ENCODE results near the gene NET1.
"Not testable (repeated sequence)": the region's sequence is repeated elsewhere in the genome, so short reads cannot be mapped to it uniquely, and the experiment has no call there.

Gene NET1, protein sequence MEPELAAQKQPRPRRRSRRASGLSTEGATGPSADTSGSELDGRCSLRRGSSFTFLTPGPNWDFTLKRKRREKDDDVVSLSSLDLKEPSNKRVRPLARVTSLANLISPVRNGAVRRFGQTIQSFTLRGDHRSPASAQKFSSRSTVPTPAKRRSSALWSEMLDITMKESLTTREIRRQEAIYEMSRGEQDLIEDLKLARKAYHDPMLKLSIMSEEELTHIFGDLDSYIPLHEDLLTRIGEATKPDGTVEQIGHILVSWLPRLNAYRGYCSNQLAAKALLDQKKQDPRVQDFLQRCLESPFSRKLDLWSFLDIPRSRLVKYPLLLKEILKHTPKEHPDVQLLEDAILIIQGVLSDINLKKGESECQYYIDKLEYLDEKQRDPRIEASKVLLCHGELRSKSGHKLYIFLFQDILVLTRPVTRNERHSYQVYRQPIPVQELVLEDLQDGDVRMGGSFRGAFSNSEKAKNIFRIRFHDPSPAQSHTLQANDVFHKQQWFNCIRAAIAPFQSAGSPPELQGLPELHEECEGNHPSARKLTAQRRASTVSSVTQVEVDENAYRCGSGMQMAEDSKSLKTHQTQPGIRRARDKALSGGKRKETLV

DNA sequence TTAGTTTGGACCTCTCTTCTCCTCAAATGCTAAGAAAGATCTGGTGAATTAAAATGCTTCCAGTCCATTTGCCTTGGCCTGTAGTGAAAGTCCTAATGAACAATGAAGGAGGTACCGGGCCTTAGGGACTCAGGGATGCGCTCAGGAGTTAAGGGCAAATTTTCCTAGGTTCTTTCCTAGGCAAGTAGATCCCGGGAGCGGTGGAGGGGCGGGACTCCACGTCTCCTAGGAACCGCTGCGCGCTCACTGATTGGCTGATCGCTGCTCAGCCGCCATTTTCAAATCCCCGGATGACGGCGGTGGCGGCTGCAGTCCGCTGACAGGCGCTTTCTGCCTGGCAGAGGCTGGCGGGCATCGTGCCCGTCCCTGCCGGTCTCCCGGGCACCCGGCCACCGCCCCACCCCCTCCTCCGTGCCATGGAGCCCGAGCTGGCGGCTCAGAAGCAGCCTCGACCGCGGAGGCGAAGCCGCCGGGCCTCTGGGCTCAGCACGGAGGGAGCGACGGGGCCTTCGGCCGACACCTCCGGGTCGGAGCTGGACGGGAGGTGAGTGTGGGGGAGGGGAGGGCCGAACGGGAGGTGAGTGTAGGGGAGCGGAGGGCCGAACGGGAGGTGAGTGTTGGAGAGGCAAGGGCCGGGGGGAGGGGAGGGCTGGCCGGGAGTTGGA lies at the start of gene NET1:
Gene NET1 (plus strand): TSS at position 281 of the 665 bp plus-strand sequence. CDS start 136 bp downstream, at position 417.
- DNase-seq: peak; percentile 69

DNA sequence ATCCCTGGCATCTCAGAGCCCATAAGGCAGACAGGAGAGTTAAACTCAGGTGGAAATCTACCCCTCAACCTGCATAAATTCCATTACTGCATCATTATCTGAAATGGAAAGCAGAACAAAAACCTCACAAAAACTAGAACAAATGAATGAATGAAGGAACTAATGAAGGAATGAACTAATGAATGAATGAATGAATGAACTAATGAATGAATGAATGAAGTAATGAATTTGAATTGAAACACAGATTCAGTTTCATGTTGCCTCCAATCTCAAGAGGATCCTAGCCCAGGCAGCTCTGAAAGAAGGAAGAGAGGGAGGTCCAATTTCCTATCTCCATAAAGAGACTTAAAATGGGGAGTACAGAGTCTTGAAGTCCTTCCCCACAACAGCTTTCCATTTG lies 49.5 kb upstream of the NET1 start:
- DNase-seq: no peak

GRCh38 chr10:5364374-5364773 lies 48.0 kb upstream of the NET1 start:
- DNase-seq: no peak

DNA sequence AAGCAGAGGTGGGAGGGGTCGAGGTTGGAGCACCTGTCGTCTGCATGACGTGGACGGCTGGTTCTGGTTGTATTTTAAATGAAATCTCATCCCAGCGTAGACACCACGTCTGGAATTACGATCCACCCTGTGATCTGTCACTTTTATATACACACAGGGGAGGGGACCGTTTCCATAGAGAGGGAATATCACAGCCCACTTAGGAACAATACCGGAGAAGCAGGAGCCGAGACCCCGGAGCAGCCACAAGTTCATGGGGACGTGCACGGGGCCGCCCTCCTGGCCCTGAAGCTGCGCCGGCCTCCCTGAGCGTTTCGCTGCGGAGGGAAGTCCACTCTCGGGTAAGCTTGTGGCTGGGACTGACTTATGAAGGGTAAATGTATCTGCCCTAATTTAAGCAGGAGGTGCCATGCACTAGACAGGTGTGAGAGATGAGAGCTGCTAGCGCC lies 47.4 kb upstream of the NET1 start, which contains the start of gene UCN3:
Gene UCN3 (plus strand): TSS at position 77 of the 449 bp plus-strand sequence. CDS start 8,755 bp downstream, outside the sequence.
- DNase-seq: no peak

- DNase-seq: no peak
Observed at GRCh38 chr10:5365928-5366327, 46.4 kb upstream of the NET1 start.

- DNase-seq: no peak
Observed at GRCh38 chr10:5369362-5370158, 42.8 kb upstream of the NET1 start.

DNA sequence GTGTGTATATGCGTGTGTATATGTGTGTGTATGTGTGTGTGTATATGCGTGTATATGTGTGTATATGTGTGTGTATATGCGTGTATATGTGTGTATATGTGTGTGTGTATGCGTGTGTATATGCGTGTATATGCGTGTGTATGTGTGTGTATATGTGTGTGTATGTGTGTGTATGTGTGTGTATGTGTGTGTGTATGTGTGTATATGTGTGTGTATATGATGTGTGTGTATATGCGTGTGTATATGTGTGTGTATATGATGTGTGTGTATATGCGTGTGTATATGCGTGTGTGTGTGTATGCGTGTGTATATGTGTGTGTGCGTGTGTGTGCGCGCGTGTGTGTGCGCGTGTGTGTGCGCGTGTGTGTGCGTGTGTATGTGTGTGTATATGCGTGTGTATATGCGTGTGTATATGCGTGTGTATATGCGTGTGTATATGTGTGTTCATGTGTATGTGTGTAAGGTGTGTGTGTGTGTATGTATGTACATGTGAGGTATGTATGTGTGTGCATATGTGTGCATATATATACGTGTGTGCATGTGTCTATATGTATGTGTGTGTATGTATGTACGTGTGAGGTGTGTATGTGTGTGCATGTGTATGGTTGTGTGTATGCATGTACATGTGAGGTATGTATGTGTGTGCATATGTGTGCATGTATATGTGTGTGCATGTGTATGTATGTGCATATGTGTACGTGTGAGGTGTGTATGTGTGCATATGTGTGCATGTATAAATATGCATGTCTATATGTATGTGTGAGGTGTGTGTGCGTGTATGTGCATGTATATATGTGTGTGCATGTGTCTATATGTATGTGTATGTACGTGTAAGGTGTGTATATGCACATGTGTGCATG lies 41.6 kb upstream of the NET1 start:
- no peak for DNase-seq

DNA sequence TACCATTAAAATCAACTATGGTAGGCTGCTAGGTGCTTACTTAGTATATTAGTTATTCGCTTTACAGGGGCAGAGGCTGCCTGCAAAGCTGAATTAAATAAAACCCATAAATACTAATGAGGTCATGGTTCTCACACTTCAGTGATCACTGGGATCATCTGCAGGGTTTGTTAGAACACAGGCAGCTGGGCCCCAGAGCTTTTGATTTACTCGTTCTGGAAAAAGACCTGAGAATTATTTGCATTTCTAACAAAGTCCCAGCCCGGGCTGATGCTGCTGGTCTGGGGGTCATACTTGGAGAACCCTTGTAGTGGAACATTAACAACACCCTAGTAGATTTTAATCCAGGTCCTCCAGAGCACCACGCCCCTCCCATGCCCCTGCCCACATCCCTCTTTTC lies 39.0 kb upstream of the NET1 start:
- no peak for DNase-seq

GRCh38 chr10:5373891-5374611 lies 38.3 kb upstream of the NET1 start:
- DNase-seq: no peak

- no peak for DNase-seq
Observed at GRCh38 chr10:5376450-5376849, 35.9 kb upstream of the NET1 start.

- DNase-seq: not testable (repeated sequence)
Observed at GRCh38 chr10:5379202-5379601, 33.2 kb upstream of the NET1 start.

- DNase-seq: not testable (repeated sequence)
Observed at GRCh38 chr10:5380395-5380794, 32.0 kb upstream of the NET1 start.

DNA sequence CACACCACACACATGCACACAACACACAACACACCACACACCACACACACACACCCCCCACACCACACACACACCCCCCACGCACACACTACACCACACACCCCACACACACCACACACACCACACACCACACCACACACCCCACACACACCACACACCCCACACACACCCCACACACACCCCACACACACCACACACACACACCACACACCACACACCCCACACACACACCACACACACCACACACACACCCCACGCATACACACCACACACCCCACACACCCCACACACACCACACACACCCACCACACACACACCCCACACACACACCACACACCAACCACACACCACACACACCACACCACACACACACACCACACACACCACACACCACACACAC lies 31.2 kb upstream of the NET1 start:
- DNase-seq: no peak

GRCh38 chr10:5385224-5385623 lies 27.1 kb upstream of the NET1 start:
- no peak for DNase-seq

GRCh38 chr10:5387169-5387568 lies 25.2 kb upstream of the NET1 start:
- no peak for DNase-seq

GRCh38 chr10:5390607-5391205 lies 21.7 kb upstream of the NET1 start:
- DNase-seq: no peak

GRCh38 chr10:5391790-5392189 lies 20.6 kb upstream of the NET1 start:
- no peak for DNase-seq

DNA sequence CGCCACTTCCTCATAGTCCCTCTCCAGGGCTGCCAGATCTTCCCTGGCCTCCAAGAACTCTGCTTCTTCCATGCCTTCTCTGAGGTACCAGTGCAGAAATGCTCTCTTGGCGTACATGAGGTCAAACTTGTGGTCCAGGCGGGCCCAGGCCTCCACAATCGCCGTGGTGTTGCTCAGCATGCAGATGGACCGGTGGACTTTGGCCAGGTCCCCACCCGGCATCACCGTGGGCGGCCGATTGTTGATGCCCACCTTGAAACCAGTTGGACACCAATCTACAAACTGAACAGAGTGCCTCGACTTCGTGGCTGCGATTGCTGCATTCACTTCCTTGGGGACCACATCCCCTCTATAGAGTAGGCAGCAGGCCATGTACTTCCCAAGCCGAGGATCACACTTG lies 18.8 kb upstream of the NET1 start:
- no peak for DNase-seq

GRCh38 chr10:5395168-5395567 lies 17.2 kb upstream of the NET1 start:
- no peak for DNase-seq

DNA sequence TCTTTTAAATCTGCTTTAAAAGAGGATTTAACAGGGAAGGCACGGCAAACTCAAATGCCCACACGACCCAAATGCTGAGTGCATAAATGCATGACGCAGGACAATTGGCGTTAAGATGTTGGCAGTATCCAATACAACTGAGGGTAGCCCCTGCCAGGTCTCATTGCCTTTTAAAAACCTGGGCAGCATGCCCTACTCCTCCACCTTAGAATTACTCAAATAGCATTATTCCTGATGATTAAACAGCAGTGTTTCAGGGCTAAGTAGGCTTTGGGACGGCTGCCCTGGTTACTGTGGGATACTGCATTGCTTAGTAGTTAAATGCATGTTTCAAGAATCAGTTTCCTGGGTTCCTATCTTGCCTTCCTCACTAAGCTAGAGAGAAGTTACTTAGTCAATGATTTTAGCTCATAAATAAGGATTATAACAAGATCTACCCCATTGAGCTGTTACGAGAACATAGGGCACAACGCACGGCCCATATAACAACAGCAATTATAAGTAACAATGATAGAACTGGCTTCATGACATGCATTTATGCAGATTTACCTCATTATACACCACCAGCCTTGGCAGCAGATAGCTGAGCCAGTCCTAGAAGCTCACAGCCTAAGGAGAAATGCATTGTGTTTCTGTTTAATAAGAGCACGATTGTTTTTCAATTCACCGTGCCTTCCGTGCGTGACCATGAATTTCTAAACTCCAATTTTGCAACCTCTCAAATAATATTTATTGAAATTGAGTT lies 15.6 kb upstream of the NET1 start:
- no peak for DNase-seq
